Brain microvascular endothelial cell (primary cell): ENCODE results near the gene TNFRSF13B.
"Not testable (repeated sequence)": the region's sequence is repeated elsewhere in the genome, so short reads cannot be mapped to it uniquely, and the experiment has no call there.

Experiments used
- DNase-seq: peaks from one replicate; pipeline ENCODE4 v3.0.0-alpha.2; 2020
- H3K27ac ChIP-seq: fragments of 250-450 bp; sonication (Bioruptor Pico); 2 replicates; pipeline ENCODE4 v1.5.1; 2020; ENCODE audit warnings: mild to moderate bottlenecking, moderate library complexity
- H3K27me3 ChIP-seq: fragments of 250-450 bp; sonication (Bioruptor Pico); replicated peaks from 2 replicates; pipeline ENCODE4 v1.5.1; 2020; ENCODE audit warnings: mild to moderate bottlenecking
- H3K36me3 ChIP-seq: fragments of 250-450 bp; sonication (Bioruptor Pico); replicated peaks from 2 replicates; pipeline ENCODE4 v1.5.1; 2020; ENCODE audit warnings: mild to moderate bottlenecking
- H3K4me3 ChIP-seq: 2 replicates; pipeline ENCODE4 v1.5.1; 2011; ENCODE audit warnings: low read depth, mild to moderate bottlenecking, control low read depth, low read length, moderate library complexity
- in situ Hi-C: cut with HindIII; loops from 2 replicates; pipeline ENCODE4 v1.10.0; 2017; ENCODE audit warnings: low sequenced_read_pairs, low pct_ligation_motif_present
- TF ChIP-seq, protein P1 (sequence below): IDR thresholded peaks from 2 replicates; pipeline ENCODE4 v1.5.1; 2011; ENCODE audit warnings: low read depth, mild to moderate bottlenecking, moderate library complexity, low read length, control low read depth, inconsistent platforms; ENCODE audit errors: missing control alignments

Gene TNFRSF13B

DNA sequence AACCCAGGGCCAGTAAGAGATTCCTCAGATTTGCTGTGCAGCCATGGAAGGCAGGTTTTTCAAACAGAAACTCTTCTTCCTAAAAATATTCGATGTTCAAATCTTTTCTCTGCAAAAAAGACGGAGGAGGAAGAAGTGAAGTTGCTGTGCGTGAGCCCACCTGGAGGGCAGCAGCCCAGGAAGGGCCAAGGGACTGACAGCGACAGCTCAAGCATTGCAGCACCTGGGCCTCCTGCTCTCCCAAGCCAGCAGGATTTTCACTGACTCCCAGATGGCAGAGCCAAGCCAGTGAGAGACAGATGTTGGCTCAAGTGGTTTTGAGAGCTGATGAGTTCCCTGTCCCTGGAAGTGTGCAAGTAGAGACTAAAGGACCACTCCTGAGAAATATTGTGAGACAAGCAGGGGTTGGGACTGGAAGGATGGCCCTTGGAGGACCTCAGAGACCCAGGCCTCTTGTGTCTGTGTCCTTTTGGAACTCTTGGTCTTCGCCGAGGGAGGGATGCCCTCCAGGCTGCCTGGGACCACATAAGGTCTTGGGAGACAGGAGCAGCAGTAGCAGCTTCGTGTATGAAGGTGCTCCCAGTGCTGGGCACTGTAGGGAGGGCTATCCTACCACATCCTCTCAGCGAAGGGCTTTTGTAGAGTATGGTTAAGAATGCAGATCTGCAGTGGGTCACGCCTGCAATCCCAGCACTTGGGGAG, 29.3 kb upstream of the TNFRSF13B start:
- no peak overlapping the region for H3K4me3 ChIP-seq
- no peaks in the 10 kb centered on the region for H3K27me3 ChIP-seq
- TF ChIP-seq, protein P1, sequence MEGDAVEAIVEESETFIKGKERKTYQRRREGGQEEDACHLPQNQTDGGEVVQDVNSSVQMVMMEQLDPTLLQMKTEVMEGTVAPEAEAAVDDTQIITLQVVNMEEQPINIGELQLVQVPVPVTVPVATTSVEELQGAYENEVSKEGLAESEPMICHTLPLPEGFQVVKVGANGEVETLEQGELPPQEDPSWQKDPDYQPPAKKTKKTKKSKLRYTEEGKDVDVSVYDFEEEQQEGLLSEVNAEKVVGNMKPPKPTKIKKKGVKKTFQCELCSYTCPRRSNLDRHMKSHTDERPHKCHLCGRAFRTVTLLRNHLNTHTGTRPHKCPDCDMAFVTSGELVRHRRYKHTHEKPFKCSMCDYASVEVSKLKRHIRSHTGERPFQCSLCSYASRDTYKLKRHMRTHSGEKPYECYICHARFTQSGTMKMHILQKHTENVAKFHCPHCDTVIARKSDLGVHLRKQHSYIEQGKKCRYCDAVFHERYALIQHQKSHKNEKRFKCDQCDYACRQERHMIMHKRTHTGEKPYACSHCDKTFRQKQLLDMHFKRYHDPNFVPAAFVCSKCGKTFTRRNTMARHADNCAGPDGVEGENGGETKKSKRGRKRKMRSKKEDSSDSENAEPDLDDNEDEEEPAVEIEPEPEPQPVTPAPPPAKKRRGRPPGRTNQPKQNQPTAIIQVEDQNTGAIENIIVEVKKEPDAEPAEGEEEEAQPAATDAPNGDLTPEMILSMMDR: no peak
- in situ Hi-C loops: no loop called here
- no peaks in the 10 kb centered on the region for H3K36me3 ChIP-seq
- H3K27ac ChIP-seq: no peak overlapping the region
- DNase-seq: no peak

GRCh38 chr17:16999931-17000625, 28.2 kb upstream of the TNFRSF13B start:
- in situ Hi-C loops: no loop called here
- no peak for DNase-seq
- H3K4me3 ChIP-seq: no peak overlapping the region
- H3K27me3 ChIP-seq: no peaks in the 10 kb centered on the region
- no peaks in the 10 kb centered on the region for H3K36me3 ChIP-seq
- H3K27ac ChIP-seq: no peak overlapping the region
- TF ChIP-seq, protein P1: no peak

DNA sequence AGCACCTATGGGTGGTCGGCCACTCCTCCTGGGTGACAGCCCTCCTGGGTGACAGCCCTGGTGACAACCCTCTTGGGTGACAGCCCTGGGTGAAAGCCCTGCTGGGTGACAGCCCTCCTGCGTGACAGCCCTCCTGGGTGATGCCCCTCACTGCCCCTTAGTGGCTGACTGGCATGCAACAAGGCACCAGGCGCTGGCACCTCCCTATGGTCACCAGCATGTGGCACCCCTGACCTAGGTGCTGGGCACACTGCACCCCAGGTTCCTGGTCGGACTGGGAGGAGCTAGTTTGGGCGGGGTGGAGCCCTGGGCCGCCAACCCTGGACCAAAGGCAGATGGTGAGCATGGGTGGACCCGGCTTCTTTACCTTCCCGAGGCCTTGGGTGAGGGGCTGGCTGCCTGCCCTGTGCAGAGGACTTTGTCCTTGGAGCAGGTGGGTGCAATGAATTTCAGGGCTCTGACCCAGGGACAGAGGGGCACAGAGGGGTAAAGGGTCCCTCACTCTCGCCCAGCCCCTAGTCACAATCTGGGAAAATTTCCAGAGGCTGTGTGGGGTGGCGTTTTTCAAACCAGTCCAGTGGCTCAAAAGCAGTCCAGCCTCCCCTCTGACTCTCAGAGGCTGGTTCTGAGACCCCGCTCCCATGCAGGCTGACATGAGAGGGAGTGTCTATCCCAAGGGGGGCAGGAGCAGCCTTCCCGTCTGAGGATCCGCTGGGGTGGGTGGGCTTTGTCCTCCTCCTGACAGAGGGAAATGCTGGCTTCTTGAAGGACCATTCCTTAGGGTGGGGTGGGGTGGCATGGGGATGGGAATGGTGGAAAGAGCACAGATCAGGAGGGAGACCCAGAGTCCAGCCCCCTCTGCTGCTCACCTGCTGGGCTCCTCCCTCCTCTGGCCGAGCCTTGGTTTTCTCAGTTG, 25.9 kb upstream of the TNFRSF13B start:
- no peaks in the 10 kb centered on the region for H3K36me3 ChIP-seq
- no peaks in the 10 kb centered on the region for H3K27me3 ChIP-seq
- TF ChIP-seq, protein P1: peak; percentile 87
- no peak overlapping the region for H3K4me3 ChIP-seq
- peak; percentile 16 for DNase-seq
- in situ Hi-C loops: no loop called here
- no peak overlapping the region for H3K27ac ChIP-seq

DNA sequence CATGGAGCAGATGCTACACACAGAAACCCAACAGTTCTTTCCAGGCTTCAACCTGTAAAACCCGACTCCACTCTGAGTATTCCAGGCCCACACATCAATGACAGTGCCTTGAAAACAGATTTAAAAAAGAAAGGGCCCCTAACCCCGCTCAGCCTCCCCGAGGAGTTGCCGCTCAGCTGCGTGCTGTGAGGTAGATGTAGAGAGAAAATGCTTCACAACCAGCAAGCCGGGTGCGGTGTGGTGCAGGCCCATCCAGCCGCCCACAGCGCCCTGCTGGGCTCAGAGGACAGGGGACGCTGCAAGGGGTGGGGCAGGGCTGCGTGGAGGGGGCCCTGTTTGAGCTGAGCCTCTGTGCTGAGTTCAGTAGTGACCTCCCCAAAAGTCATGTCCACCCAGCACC, 24.8 kb upstream of the TNFRSF13B start:
- in situ Hi-C loops: not testable (repeated sequence)

GRCh38 chr17:16995930-16996329, 24.0 kb upstream of the TNFRSF13B start:
- no peak for DNase-seq
- TF ChIP-seq, protein P1: no peak
- Histone ChIP-seq H3K27me3 (no peaks in the 10 kb centered on the region), H3K36me3 (no peaks in the 10 kb centered on the region), H3K4me3 (no peak overlapping the region), H3K27ac (no peak overlapping the region)
- in situ Hi-C loops: no loop called here

More for the DNA sequence above, 24.8 kb upstream of the TNFRSF13B start:
- H3K4me3 ChIP-seq, H3K27ac ChIP-seq, H3K27me3 ChIP-seq, DNase-seq, H3K36me3 ChIP-seq: not testable (repeated sequence)

- TF ChIP-seq, protein P1: no peak
Measured at GRCh38 chr17:16994631-16995030, 22.7 kb upstream of the TNFRSF13B start.

More at GRCh38 chr17:16994631-16995030, 22.7 kb upstream of the TNFRSF13B start:
- H3K36me3 ChIP-seq: no peaks in the 10 kb centered on the region
- H3K27me3 ChIP-seq: no peaks in the 10 kb centered on the region
- no peak overlapping the region for H3K27ac ChIP-seq
- H3K4me3 ChIP-seq: no peak overlapping the region
- in situ Hi-C loops: no loop called here
- no peak for DNase-seq
